Activated naive CD8-positive, alpha-beta T cell treated with anti-CD3 and anti-CD28 coated beads, Interleukin-2, amount 50 U/mL, for 24 hours (primary cell): Measurements from ENCODE around the gene MAGI3.
"Not testable (repeated sequence)": the region's sequence is repeated elsewhere in the genome, so short reads cannot be mapped to it uniquely, and the experiment has no call there.

Source experiments
- ATAC-seq: fragments of 150-1000 bp; cut with Tn5 transposase; one replicate; pipeline ENCODE4 v1.10.0; 2021
- DNase-seq: peaks from one replicate; pipeline ENCODE4 v3.0.0; 2021
- H3K27ac Mint-ChIP-seq: one replicate; pipeline ENCODE4 v1.8.0; 2021; ENCODE audit warnings: mild to moderate bottlenecking, mixed read lengths
- H3K27me3 Mint-ChIP-seq: one replicate; pipeline ENCODE4 v1.8.0; 2021; ENCODE audit warnings: mixed read lengths
- H3K36me3 Mint-ChIP-seq: one replicate; pipeline ENCODE4 v1.8.0; 2021; ENCODE audit warnings: low read depth, mixed read lengths
- H3K4me1 Mint-ChIP-seq: one replicate; pipeline ENCODE4 v1.8.0; 2021; ENCODE audit warnings: mixed read lengths
- H3K4me3 Mint-ChIP-seq: one replicate; pipeline ENCODE4 v1.8.0; 2021; ENCODE audit warnings: mild to moderate bottlenecking, moderate library complexity, mixed read lengths
- H3K9me3 Mint-ChIP-seq: one replicate; pipeline ENCODE4 v1.8.0; 2021; ENCODE audit warnings: mixed read lengths

MAGI3 gene

GRCh38 chr1:113538225-113538624 is 147.9 kb downstream of the MAGI3 start:
- H3K27ac Mint-ChIP-seq: no peak overlapping the region
- H3K9me3 Mint-ChIP-seq: peaks cover 7% of the 10 kb centered on the region
- H3K4me1 Mint-ChIP-seq: no peaks in the 10 kb centered on the region
- ATAC-seq (no peak), DNase-seq (no peak)
- H3K27me3 Mint-ChIP-seq: no peaks in the 10 kb centered on the region
- H3K36me3 Mint-ChIP-seq: no peaks in the 10 kb centered on the region
- H3K4me3 Mint-ChIP-seq: no peak overlapping the region

- H3K27ac Mint-ChIP-seq: no peak overlapping the region
- H3K36me3 Mint-ChIP-seq: no peaks in the 10 kb centered on the region
- H3K9me3 Mint-ChIP-seq: peaks cover 7% of the 10 kb centered on the region
- DNase-seq (no peak), ATAC-seq (no peak)
- no peaks in the 10 kb centered on the region for H3K4me1 Mint-ChIP-seq
- no peaks in the 10 kb centered on the region for H3K27me3 Mint-ChIP-seq
- no peak overlapping the region for H3K4me3 Mint-ChIP-seq
Measured at GRCh38 chr1:113540335-113540734, 150.0 kb downstream of the MAGI3 start.

GRCh38 chr1:113541106-113541505 is 150.8 kb downstream of the MAGI3 start:
- H3K4me1 Mint-ChIP-seq: no peaks in the 10 kb centered on the region
- H3K36me3 Mint-ChIP-seq: no peaks in the 10 kb centered on the region
- no peak overlapping the region for H3K27ac Mint-ChIP-seq
- H3K9me3 Mint-ChIP-seq: peaks cover 7% of the 10 kb centered on the region
- no peaks in the 10 kb centered on the region for H3K27me3 Mint-ChIP-seq
- no peak overlapping the region for H3K4me3 Mint-ChIP-seq
- DNase-seq (no peak), ATAC-seq (no peak)

- DNase-seq: no peak
- no peaks in the 10 kb centered on the region for H3K36me3 Mint-ChIP-seq
- no peaks in the 10 kb centered on the region for H3K4me1 Mint-ChIP-seq
- H3K27me3 Mint-ChIP-seq: no peaks in the 10 kb centered on the region
- peaks cover 7% of the 10 kb centered on the region for H3K9me3 Mint-ChIP-seq
- H3K4me3 Mint-ChIP-seq: no peak overlapping the region
- no peak overlapping the region for H3K27ac Mint-ChIP-seq
- no peak for ATAC-seq
Measured at GRCh38 chr1:113542221-113542701, 151.9 kb downstream of the MAGI3 start.

- no peak for DNase-seq
- no peak for ATAC-seq
- Mint-ChIP-seq H3K4me3 (no peak overlapping the region), H3K27ac (no peak overlapping the region), H3K9me3 (peaks cover 6% of the 10 kb centered on the region), H3K4me1 (no peaks in the 10 kb centered on the region), H3K36me3 (no peaks in the 10 kb centered on the region), H3K27me3 (no peaks in the 10 kb centered on the region)
Measured at GRCh38 chr1:113543110-113543509, 152.8 kb downstream of the MAGI3 start.

- ATAC-seq: no peak
- Mint-ChIP-seq H3K9me3 (peaks cover 5% of the 10 kb centered on the region), H3K27me3 (no peaks in the 10 kb centered on the region), H3K27ac (no peak overlapping the region), H3K4me1 (no peaks in the 10 kb centered on the region), H3K36me3 (no peaks in the 10 kb centered on the region), H3K4me3 (no peak overlapping the region)
- DNase-seq: no peak
Measured at GRCh38 chr1:113545210-113545609, 154.9 kb downstream of the MAGI3 start.

- Mint-ChIP-seq H3K4me3 (no peak overlapping the region), H3K27ac (no peak overlapping the region), H3K4me1 (no peaks in the 10 kb centered on the region), H3K9me3 (peaks cover 5% of the 10 kb centered on the region), H3K36me3 (no peaks in the 10 kb centered on the region), H3K27me3 (no peaks in the 10 kb centered on the region)
- ATAC-seq: no peak
- DNase-seq: no peak
Measured at GRCh38 chr1:113545626-113546025, 155.3 kb downstream of the MAGI3 start.

- H3K36me3 Mint-ChIP-seq: peaks cover 2% of the 10 kb centered on the region
- no peak for ATAC-seq
Measured at GRCh38 chr1:113551728-113552127, 161.4 kb downstream of the MAGI3 start.

GRCh38 chr1:113552244-113552643 is 161.9 kb downstream of the MAGI3 start:
- Mint-ChIP-seq H3K27ac (no peak overlapping the region), H3K4me1 (no peaks in the 10 kb centered on the region), H3K36me3 (peaks cover 2% of the 10 kb centered on the region), H3K27me3 (no peaks in the 10 kb centered on the region), H3K4me3 (no peak overlapping the region), H3K9me3 (peaks cover 5% of the 10 kb centered on the region)
- no peak for ATAC-seq
- no peak for DNase-seq

More at GRCh38 chr1:113551728-113552127, 161.4 kb downstream of the MAGI3 start:
- Mint-ChIP-seq H3K27me3 (no peaks in the 10 kb centered on the region), H3K4me3 (no peak overlapping the region), H3K9me3 (peaks cover 5% of the 10 kb centered on the region), H3K4me1 (no peaks in the 10 kb centered on the region), H3K27ac (no peak overlapping the region)
- no peak for DNase-seq

- Mint-ChIP-seq H3K9me3 (peaks cover 33% of the 10 kb centered on the region), H3K36me3 (no peaks in the 10 kb centered on the region), H3K27ac (no peak overlapping the region), H3K27me3 (peaks cover 4% of the 10 kb centered on the region), H3K4me3 (no peak overlapping the region), H3K4me1 (no peaks in the 10 kb centered on the region)
- DNase-seq: no peak
- no peak for ATAC-seq
Measured at GRCh38 chr1:113557187-113557586, 166.9 kb downstream of the MAGI3 start.

- Mint-ChIP-seq H3K9me3 (peaks cover 42% of the 10 kb centered on the region), H3K36me3 (peaks cover 2% of the 10 kb centered on the region), H3K27me3 (peaks cover under 1% of the 10 kb centered on the region), H3K4me3 (no peak overlapping the region), H3K4me1 (no peaks in the 10 kb centered on the region), H3K27ac (no peak overlapping the region)
- no peak for ATAC-seq
- no peak for DNase-seq
Measured at GRCh38 chr1:113565621-113566020, 175.3 kb downstream of the MAGI3 start.

- H3K4me1 Mint-ChIP-seq: no peaks in the 10 kb centered on the region
Measured at GRCh38 chr1:113567427-113567826, 177.1 kb downstream of the MAGI3 start.

GRCh38 chr1:113575744-113576260 is 185.5 kb downstream of the MAGI3 start:
- H3K36me3 Mint-ChIP-seq, H3K4me1 Mint-ChIP-seq, H3K4me3 Mint-ChIP-seq, H3K27ac Mint-ChIP-seq, DNase-seq, ATAC-seq, H3K27me3 Mint-ChIP-seq: not testable (repeated sequence)
- peaks cover 16% of the 10 kb centered on the region for H3K9me3 Mint-ChIP-seq

More at GRCh38 chr1:113567427-113567826, 177.1 kb downstream of the MAGI3 start:
- Mint-ChIP-seq H3K4me3 (no peak overlapping the region), H3K27ac (no peak overlapping the region), H3K27me3 (peaks cover 1% of the 10 kb centered on the region), H3K9me3 (peaks cover 38% of the 10 kb centered on the region), H3K36me3 (peaks cover 2% of the 10 kb centered on the region)
- DNase-seq: no peak
- ATAC-seq: no peak

GRCh38 chr1:113576271-113576670 is 186.0 kb downstream of the MAGI3 start:
- H3K4me1 Mint-ChIP-seq: no peaks in the 10 kb centered on the region
- H3K36me3 Mint-ChIP-seq: no peaks in the 10 kb centered on the region
- H3K9me3 Mint-ChIP-seq: peaks cover 16% of the 10 kb centered on the region
- ATAC-seq (no peak), DNase-seq (no peak)
- peaks cover 9% of the 10 kb centered on the region for H3K27me3 Mint-ChIP-seq
- H3K27ac Mint-ChIP-seq: no peak overlapping the region
- H3K4me3 Mint-ChIP-seq: no peak overlapping the region

GRCh38 chr1:113579256-113580018 is 189.1 kb downstream of the MAGI3 start:
- Mint-ChIP-seq H3K27ac (no peak overlapping the region), H3K4me3 (no peak overlapping the region), H3K9me3 (no peaks in the 10 kb centered on the region), H3K4me1 (no peaks in the 10 kb centered on the region), H3K36me3 (no peaks in the 10 kb centered on the region), H3K27me3 (peaks cover 3% of the 10 kb centered on the region)
- DNase-seq (no peak), ATAC-seq (no peak)
